ENCODE data around the gene SLC25A20. TPM values are rescaled to one million over a fixed set of nuclear protein-coding genes. Genes with fewer than 3 reads are reported as not detected.

Gene SLC25A20
- 100 to 1,000 TPM in 2 of 3 donors, 10 to 100 TPM in 1; 100.0 to 254 (median 100) TPM for polyA plus RNA-seq

GRCh38 chr3:48898383-48899234 is at the start of gene SLC25A20:
SLC25A20 (minus strand) TSS chr3:48898882; CDS start chr3:48898794, 88 bp downstream.
- H3K36me3 Mint-ChIP-seq = peaks cover 0 to 4% (median 3%) of the 10 kb centered on the region in 3 donors
- H3K27ac Mint-ChIP-seq = peak within 1 kb of the TSS; percentile 90 to 97 (median 94)
- DNase-seq = peak; percentile 86 to 89 (median 88)
- peak within 1 kb of the TSS; percentile 93 to 99 (median 96) for H3K4me3 Mint-ChIP-seq
- H3K9me3 Mint-ChIP-seq = no peaks in the 10 kb centered on the region
- peaks cover 6 to 15% (median 6%) of the 10 kb centered on the region in 3 donors for H3K27me3 Mint-ChIP-seq (ENCODE audit: low read depth in 3 of 3)
- peaks cover 50 to 53% of the 10 kb centered on the region in 2 donors for H3K4me1 Mint-ChIP-seq

- peak overlapping the region; percentile 28 to 80 (median 66) for H3K27ac Mint-ChIP-seq
- no peaks in the 10 kb centered on the region for H3K9me3 Mint-ChIP-seq
- H3K4me3 Mint-ChIP-seq = peak overlapping the region in 1 of 5 donors; percentile 3
- H3K27me3 Mint-ChIP-seq (ENCODE audit: low read depth in 3 of 3) = peaks cover 0 to 1% (median 0%) of the 10 kb centered on the region in 3 donors
- no peaks in the 10 kb centered on the region for H3K36me3 Mint-ChIP-seq
- peaks cover 19 to 53% of the 10 kb centered on the region in 2 donors for H3K4me1 Mint-ChIP-seq
- DNase-seq = no peak
Measured at GRCh38 chr3:48945891-48946549, 47.3 kb upstream of the SLC25A20 start.

- Mint-ChIP-seq H3K36me3 (no peaks in the 10 kb centered on the region), H3K27ac (peak overlapping the region in 5 of 6 donors; percentile 44 to 79 (median 73)), H3K9me3 (no peaks in the 10 kb centered on the region), H3K4me1 (peaks cover 19 to 54% of the 10 kb centered on the region in 2 donors), H3K27me3 (ENCODE audit: low read depth in 3 of 3) (peaks cover 0 to 2% (median 0%) of the 10 kb centered on the region in 3 donors), H3K4me3 (no peak overlapping the region)
- DNase-seq = no peak
Measured at GRCh38 chr3:48945432-48945831, 46.8 kb upstream of the SLC25A20 start.

- Mint-ChIP-seq H3K27ac (peak overlapping the region in 5 of 6 donors; percentile 6 to 82 (median 75)), H3K4me1 (peaks cover 33 to 63% of the 10 kb centered on the region in 2 donors), H3K9me3 (no peaks in the 10 kb centered on the region), H3K27me3 (ENCODE audit: low read depth in 3 of 3) (peaks cover 0 to 8% (median 0%) of the 10 kb centered on the region in 3 donors), H3K36me3 (peaks cover 12 to 22% (median 17%) of the 10 kb centered on the region in 3 donors), H3K4me3 (peak overlapping the region in 1 of 5 donors; percentile 39)
- DNase-seq = no peak
Measured at GRCh38 chr3:48938689-48939088, 40.0 kb upstream of the SLC25A20 start.

- DNase-seq = no peak
- Mint-ChIP-seq H3K4me3 (peak overlapping the region in 1 of 5 donors; percentile 39), H3K27me3 (ENCODE audit: low read depth in 3 of 3) (peaks cover 0 to 8% (median 0%) of the 10 kb centered on the region in 3 donors), H3K36me3 (peaks cover 13 to 23% (median 17%) of the 10 kb centered on the region in 3 donors), H3K4me1 (peaks cover 34 to 59% of the 10 kb centered on the region in 2 donors), H3K9me3 (no peaks in the 10 kb centered on the region), H3K27ac (peak overlapping the region; percentile 6 to 82 (median 61))
Measured at GRCh38 chr3:48938156-48938555, 39.5 kb upstream of the SLC25A20 start.

- H3K27me3 Mint-ChIP-seq (ENCODE audit: low read depth in 3 of 3) = peaks cover 0 to 15% (median 4%) of the 10 kb centered on the region in 3 donors
- peak overlapping the region in 5 of 6 donors; percentile 52 to 81 (median 62) for H3K27ac Mint-ChIP-seq
- no peak for DNase-seq
- peaks cover 13 to 23% (median 17%) of the 10 kb centered on the region in 3 donors for H3K36me3 Mint-ChIP-seq
- peaks cover 54 to 70% of the 10 kb centered on the region in 2 donors for H3K4me1 Mint-ChIP-seq
- no peak overlapping the region for H3K4me3 Mint-ChIP-seq
- no peaks in the 10 kb centered on the region for H3K9me3 Mint-ChIP-seq
Measured at GRCh38 chr3:48935530-48935929, 36.8 kb upstream of the SLC25A20 start.

- H3K4me3 Mint-ChIP-seq = no peak overlapping the region
- H3K27ac Mint-ChIP-seq = peak overlapping the region; percentile 0 to 81 (median 66)
- H3K4me1 Mint-ChIP-seq = peaks cover 64 to 80% of the 10 kb centered on the region in 2 donors
- H3K36me3 Mint-ChIP-seq = peaks cover 16 to 23% (median 23%) of the 10 kb centered on the region in 3 donors
- no peak for DNase-seq
- no peaks in the 10 kb centered on the region for H3K9me3 Mint-ChIP-seq
- H3K27me3 Mint-ChIP-seq (ENCODE audit: low read depth in 3 of 3) = peaks cover 0 to 10% (median 4%) of the 10 kb centered on the region in 3 donors
Measured at GRCh38 chr3:48934333-48934991, 35.8 kb upstream of the SLC25A20 start.

- Mint-ChIP-seq H3K4me3 (peak overlapping the region; percentile 8 to 81 (median 71)), H3K9me3 (no peaks in the 10 kb centered on the region), H3K36me3 (peaks cover 23 to 38% (median 26%) of the 10 kb centered on the region in 3 donors), H3K27ac (peak overlapping the region; percentile 87 to 97 (median 92)), H3K27me3 (ENCODE audit: low read depth in 3 of 3) (peaks cover 0 to 8% (median 4%) of the 10 kb centered on the region in 3 donors), H3K4me1 (peaks cover 76 to 87% of the 10 kb centered on the region in 2 donors)
- no peak for DNase-seq
Measured at GRCh38 chr3:48931944-48932580, 33.4 kb upstream of the SLC25A20 start.

GRCh38 chr3:48930590-48930989 is 31.9 kb upstream of the SLC25A20 start:
- Mint-ChIP-seq H3K27ac (peak overlapping the region; percentile 71 to 97 (median 88)), H3K36me3 (peaks cover 26 to 44% (median 31%) of the 10 kb centered on the region in 3 donors), H3K4me3 (peak overlapping the region; percentile 53 to 81 (median 66)), H3K9me3 (no peaks in the 10 kb centered on the region), H3K4me1 (peaks cover 83 to 92% of the 10 kb centered on the region in 2 donors), H3K27me3 (ENCODE audit: low read depth in 3 of 3) (peaks cover 0 to 15% (median 4%) of the 10 kb centered on the region in 3 donors)
- DNase-seq = peak in 1 of 3 donors; percentile 20

- Mint-ChIP-seq H3K4me3 (peak overlapping the region; percentile 54 to 84 (median 75)), H3K27me3 (ENCODE audit: low read depth in 3 of 3) (peaks cover 0 to 15% (median 4%) of the 10 kb centered on the region in 3 donors), H3K36me3 (peaks cover 19 to 33% (median 31%) of the 10 kb centered on the region in 3 donors), H3K4me1 (peaks cover 77 to 82% of the 10 kb centered on the region in 2 donors), H3K9me3 (no peaks in the 10 kb centered on the region), H3K27ac (peak overlapping the region; percentile 77 to 96 (median 91))
- no peak for DNase-seq
Measured at GRCh38 chr3:48929358-48930035, 30.8 kb upstream of the SLC25A20 start.

- Mint-ChIP-seq H3K27ac (peak overlapping the region; percentile 71 to 96 (median 88)), H3K4me1 (peaks cover 71 to 74% of the 10 kb centered on the region in 2 donors), H3K4me3 (peak overlapping the region; percentile 46 to 84 (median 75)), H3K27me3 (ENCODE audit: low read depth in 3 of 3) (peaks cover 0 to 15% (median 4%) of the 10 kb centered on the region in 3 donors), H3K9me3 (no peaks in the 10 kb centered on the region), H3K36me3 (peaks cover 19 to 27% (median 26%) of the 10 kb centered on the region in 3 donors)
- no peak for DNase-seq
Measured at GRCh38 chr3:48928679-48929078, 30.0 kb upstream of the SLC25A20 start.

GRCh38 chr3:48927928-48928327 is 29.2 kb upstream of the SLC25A20 start:
- Mint-ChIP-seq H3K27ac (peak overlapping the region; percentile 77 to 96 (median 90)), H3K4me3 (peak overlapping the region; percentile 46 to 84 (median 65)), H3K4me1 (peaks cover 68 to 70% of the 10 kb centered on the region in 2 donors), H3K27me3 (ENCODE audit: low read depth in 3 of 3) (peaks cover 0 to 15% (median 4%) of the 10 kb centered on the region in 3 donors), H3K9me3 (no peaks in the 10 kb centered on the region), H3K36me3 (peaks cover 19 to 27% (median 25%) of the 10 kb centered on the region in 3 donors)
- DNase-seq = no peak

Data from immature natural killer cell (primary cell).